ENCODE measurements around the gene ASGR2. TPM values are rescaled to one million over a fixed set of nuclear protein-coding genes. Genes with fewer than 3 reads are reported as not detected.

ASGR2 gene
- total and polyA plus RNA-seq, 2 of the 13 experiments (the other 11 are each of a cell fraction or from before 2014, with no cell fraction given), result 320 to 754 TPM

GRCh38 chr17:7114875-7115614 is 423 bp upstream of the ASGR2 start (continued):
- TF ChIP-seq NKX3-1 (CRISPR knock-in tag; IDR thresholded peaks at IDR 0.05) (no peak; the same call in 1 of the 2 replicates), ZNF597 (CRISPR knock-in tag; IDR thresholded peaks at IDR 0.05) (no peak), BHLHE40 (IDR thresholded peaks at IDR 0.05; ENCODE audit: low read length) (no peak), MEIS1 (CRISPR knock-in tag; IDR thresholded peaks at IDR 0.05; ENCODE audit: borderline replicate concordance) (peak; percentile 11; the same call in 1 of the 2 replicates), ZNF326 (CRISPR knock-in tag; IDR thresholded peaks at IDR 0.05; ENCODE audit: borderline replicate concordance) (no peak), DNMT1 (CRISPR knock-in tag; IDR thresholded peaks at IDR 0.05) (no peak; the same call in 1 of the 2 replicates), UBTF (CRISPR knock-in tag; IDR thresholded peaks at IDR 0.05) (peak; percentile 14; the same call in 1 of the 2 replicates), TAF15 (IDR thresholded peaks at IDR 0.05; ENCODE audit: low read depth, low read length, poor library complexity, severe bottlenecking) (no peak), PPARG (CRISPR knock-in tag; conservative IDR thresholded peaks at IDR 0.05) (no peak; the same call in 1 of the 2 replicates), ARNTL (CRISPR knock-in tag; IDR thresholded peaks at IDR 0.05) (peak; percentile 42; the same call in 1 of the 2 replicates), FUBP1 (CRISPR knock-in tag; IDR thresholded peaks at IDR 0.05; ENCODE audit: borderline replicate concordance) (no peak; the same call in 1 of the 2 replicates), MLX (CRISPR knock-in tag; IDR thresholded peaks at IDR 0.05) (no peak), NFATC3 (CRISPR knock-in tag; IDR thresholded peaks at IDR 0.05) (no peak), ZNF710 (CRISPR knock-in tag; IDR thresholded peaks at IDR 0.05; ENCODE audit: borderline replicate concordance) (no peak; the same call in 1 of the 2 replicates), ZNF10 (CRISPR knock-in tag; IDR thresholded peaks at IDR 0.05; ENCODE audit: borderline replicate concordance, low read depth) (no peak), MIER3 (CRISPR knock-in tag; IDR thresholded peaks at IDR 0.05; ENCODE audit: borderline replicate concordance) (no peak; the same call in 1 of the 2 replicates), ZNF776 (CRISPR knock-in tag; IDR thresholded peaks at IDR 0.05) (no peak), FOXA1 (IDR thresholded peaks at IDR 0.05) (no peak), FOXA1 (CRISPR knock-in tag; IDR thresholded peaks at IDR 0.05) (no peak; the same call in 1 of the 2 replicates), ZNF496 (CRISPR knock-in tag; IDR thresholded peaks at IDR 0.05; ENCODE audit: insufficient replicate concordance) (no peak), SKI (IDR thresholded peaks at IDR 0.05; ENCODE audit: partially characterized antibody) (peak; percentile 14), ZNF674 (CRISPR knock-in tag; IDR thresholded peaks at IDR 0.05; ENCODE audit: low read depth) (no peak)
